Renal cortex interstitium (tissue), 15 donors: ENCODE measurements around the gene SPHK2. TPM values are rescaled to one million over a fixed set of nuclear protein-coding genes. Genes with fewer than 3 reads are reported as not detected.
"Not testable (repeated sequence)": the region's sequence is repeated elsewhere in the genome, so short reads cannot be mapped to it uniquely, and the experiment has no call there.

Experiments used
- DNase-seq, 11 donors: peaks; one replicate each; pipeline ENCODE4 v3.0.0-alpha.2; 2013; ENCODE audit warnings: low read depth in 9 of 11, low spot score in 4 of 11; ENCODE audit errors: extremely low read depth in 1 of 11
- long read RNA-seq, 16 experiments: transcript quantifications; one replicate each; lab custom pipeline, GENCODE V29; 2026
- polyA plus RNA-seq, 3 donors: library from polyadenylated mRNA; unstranded; fragments of 120-200 nt; gene quantifications; one replicate each; pipeline ENCODE4 v1.2.1, GENCODE V29; 2013; ENCODE audit not compliant: insufficient read length in 3 of 3

SPHK2 gene
- polyA plus RNA-seq = 10 to 100 TPM; 15.8 to 31.8 (median 30.9) TPM
- long read RNA-seq, donor 1, partial matches to known transcripts = 6 of 15 reads
- long read RNA-seq, donor 1, other reads (novel, unspliced or antisense) = 6 of 15 reads
- long read RNA-seq, donor 2, partial matches to known transcripts = 0 of 1 reads
- long read RNA-seq, donor 2, other reads (novel, unspliced or antisense) = 0 of 1 reads
- long read RNA-seq, donor 3, partial matches to known transcripts = 15 of 17 reads
- long read RNA-seq, donor 3, other reads (novel, unspliced or antisense) = 0 of 17 reads
- long read RNA-seq, donor 4, partial matches to known transcripts = 0 of 8 reads
- long read RNA-seq, donor 4, other reads (novel, unspliced or antisense) = 0 of 8 reads
- long read RNA-seq, donor 5, transcript SPHK2-207 (1 exons, 1,786 nt) = major isoform, 12 of 14 reads
- long read RNA-seq, donor 5, partial matches to known transcripts = 0 of 14 reads
- long read RNA-seq, donor 5, other reads (novel, unspliced or antisense) = 0 of 14 reads
- long read RNA-seq, donor 6, transcript SPHK2-207 (1 exons, 1,786 nt) = major isoform, 7 of 12 reads
- long read RNA-seq, donor 6, partial matches to known transcripts = 0 of 12 reads
- long read RNA-seq, donor 6, other reads (novel, unspliced or antisense) = 0 of 12 reads
- long read RNA-seq, donor 7, partial matches to known transcripts = 0 of 3 reads
- long read RNA-seq, donor 7, other reads (novel, unspliced or antisense) = 0 of 3 reads
- long read RNA-seq, donor 8, transcript SPHK2-207 (1 exons, 1,786 nt) = major isoform, 9 of 13 reads
- long read RNA-seq, donor 8, partial matches to known transcripts = 0 of 13 reads
- long read RNA-seq, donor 8, other reads (novel, unspliced or antisense) = 0 of 13 reads
- long read RNA-seq, donor 9, partial matches to known transcripts = 5 of 21 reads
- long read RNA-seq, donor 9, other reads (novel, unspliced or antisense) = 10 of 21 reads
- long read RNA-seq, donor 10, partial matches to known transcripts = 0 of 2 reads
- long read RNA-seq, donor 10, other reads (novel, unspliced or antisense) = 0 of 2 reads
- long read RNA-seq, donor 11, partial matches to known transcripts = 0 of 4 reads
- long read RNA-seq, donor 11, other reads (novel, unspliced or antisense) = 0 of 4 reads
- long read RNA-seq, donor 12, partial matches to known transcripts = 0 of 1 reads
- long read RNA-seq, donor 12, other reads (novel, unspliced or antisense) = 0 of 1 reads
- long read RNA-seq, donor 13, partial matches to known transcripts = 0 of 6 reads
- long read RNA-seq, donor 13, other reads (novel, unspliced or antisense) = 0 of 6 reads
- long read RNA-seq, donor 14, partial matches to known transcripts = 0 of 17 reads
- long read RNA-seq, donor 14, other reads (novel, unspliced or antisense) = 16 of 17 reads
- long read RNA-seq, donor 15, partial matches to known transcripts = 0 of 6 reads
- long read RNA-seq, donor 15, other reads (novel, unspliced or antisense) = 0 of 6 reads
- long read RNA-seq, donor 16, transcript SPHK2-207 (1 exons, 1,786 nt) = major isoform, 7 of 107 reads
- long read RNA-seq, donor 16, partial matches to known transcripts = 37 of 107 reads
- long read RNA-seq, donor 16, other reads (novel, unspliced or antisense) = 54 of 107 reads

DNA sequence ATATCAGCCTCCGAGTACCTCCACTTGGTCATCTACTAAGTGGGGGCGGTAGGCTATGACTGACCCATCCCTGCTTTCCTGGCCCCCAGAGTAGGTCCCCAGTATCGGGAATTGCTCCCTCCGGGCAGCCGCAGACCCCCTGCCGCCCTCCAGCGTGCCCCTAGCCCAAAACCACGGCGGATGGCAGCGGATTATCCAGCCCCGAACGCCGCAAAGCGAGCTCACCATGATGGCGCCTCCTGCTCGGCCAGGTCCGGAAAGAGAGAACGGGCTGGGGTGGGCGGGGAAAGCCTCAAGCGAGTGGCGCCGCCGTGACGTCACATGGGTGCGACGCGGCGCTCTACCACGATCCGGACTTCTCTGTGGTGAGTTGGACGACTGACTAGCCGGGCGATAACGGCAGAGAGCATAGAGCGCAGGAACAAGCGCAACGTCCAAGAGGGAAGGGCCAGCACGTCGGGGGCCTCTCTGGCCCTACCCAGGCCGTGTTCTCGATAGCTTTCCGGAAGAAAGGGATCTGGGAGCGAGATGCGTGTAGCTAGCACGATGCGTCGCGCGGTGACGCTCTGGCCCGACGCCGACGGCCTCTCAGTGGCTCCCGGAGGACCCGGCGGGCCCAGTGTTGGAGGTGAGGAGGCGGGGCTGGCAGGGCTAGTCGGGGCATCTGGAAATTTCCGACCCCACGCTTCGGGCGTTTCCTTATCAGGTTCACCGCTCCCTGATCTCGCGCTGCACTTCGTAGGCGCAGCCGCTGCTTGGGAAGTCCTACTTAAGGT lies at the start of gene SPHK2, which contains the start of gene RPL18:
Gene SPHK2, plus strand, starts transcription at position 591 of the 776 bp plus-strand sequence. CDS start 1,009 bp downstream, outside the sequence.
Gene RPL18, minus strand, starts transcription at position 263 of the 776 bp plus-strand sequence. Its CDS starts 35 bp downstream, at position 228.
- peak; percentile 95 to 99 (median 99) for DNase-seq

- no peak for DNase-seq
Measured at GRCh38 chr19:48569814-48570213, 49.5 kb upstream of the SPHK2 start.

- DNase-seq = no peak
Measured at GRCh38 chr19:48571378-48572162, 47.7 kb upstream of the SPHK2 start.

DNA sequence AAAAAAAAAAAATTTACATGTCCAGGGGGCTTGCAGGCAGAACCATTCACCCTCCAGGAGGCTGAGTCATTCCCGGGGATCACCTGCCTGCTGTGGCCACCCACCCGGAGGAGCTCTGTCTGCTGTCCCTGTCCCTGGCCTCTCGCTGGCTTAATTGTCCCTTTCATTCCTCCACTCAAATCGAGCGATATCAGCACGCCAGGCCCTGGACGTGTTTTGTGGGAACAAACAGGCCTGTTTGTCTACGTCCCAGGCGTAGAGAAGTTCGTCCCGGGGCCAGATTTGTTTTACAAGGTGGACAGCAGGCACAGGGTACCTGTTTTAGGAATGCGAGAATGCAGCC lies 46.2 kb upstream of the SPHK2 start:
- DNase-seq = no peak

- DNase-seq = no peak
Measured at GRCh38 chr19:48575931-48576622, 43.2 kb upstream of the SPHK2 start.

DNA sequence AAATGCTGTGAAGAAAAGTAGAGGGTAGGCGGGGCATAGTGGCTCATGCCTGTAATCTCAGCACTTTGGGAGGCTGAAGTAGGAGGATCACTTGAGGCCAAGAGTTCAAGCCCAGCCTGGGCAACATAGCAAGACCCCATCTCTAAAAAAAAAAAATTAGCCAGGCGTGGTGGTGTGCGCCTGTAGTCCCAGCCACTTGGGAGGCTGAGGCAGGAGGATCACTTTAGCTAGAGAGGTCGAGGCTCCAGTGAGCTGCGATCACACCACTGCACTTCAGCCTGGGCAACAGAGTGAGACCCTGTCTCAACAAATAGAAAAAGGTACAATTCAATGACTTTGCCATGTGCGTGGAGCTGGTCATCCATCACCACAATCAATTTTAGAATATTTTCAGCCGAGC lies 41.4 kb upstream of the SPHK2 start:
- DNase-seq = not testable (repeated sequence)

DNA sequence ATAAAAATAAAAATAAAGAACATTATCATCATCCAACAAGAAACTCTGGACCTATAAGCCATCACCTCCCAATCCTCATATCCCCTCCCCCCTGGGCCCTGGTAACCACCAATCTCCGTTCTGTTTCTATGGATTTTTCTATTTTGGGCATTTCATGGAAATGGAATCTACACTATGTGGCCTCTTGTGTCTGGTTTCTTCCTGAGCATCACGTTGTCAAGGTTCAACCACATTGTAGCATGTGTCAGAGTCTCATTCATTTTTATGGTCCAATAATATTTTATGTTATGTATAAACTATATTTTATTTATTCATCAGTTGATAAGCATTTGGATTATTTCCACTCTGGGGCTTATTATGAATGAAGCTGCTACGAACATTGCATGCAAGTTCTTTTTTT lies 40.4 kb upstream of the SPHK2 start:
- no peak for DNase-seq

DNA sequence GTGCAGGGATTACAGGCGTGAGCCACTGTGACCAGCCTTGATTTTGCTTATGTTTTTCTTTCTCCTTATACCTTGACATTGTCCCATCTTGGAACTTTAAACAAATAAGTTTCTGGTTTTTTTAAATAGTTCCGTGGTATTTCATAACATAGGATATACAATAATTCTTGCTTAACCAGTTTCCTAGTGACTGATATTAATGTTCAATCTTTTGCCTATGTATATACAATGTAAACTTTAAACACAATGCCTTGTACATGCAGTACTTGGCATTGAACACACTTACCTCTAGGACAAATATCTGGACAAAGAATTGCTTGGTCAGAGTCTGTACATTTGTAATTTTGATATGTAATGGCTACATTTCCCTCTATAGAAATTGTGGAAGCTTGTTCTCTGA lies 37.1 kb upstream of the SPHK2 start:
- DNase-seq = no peak

DNA sequence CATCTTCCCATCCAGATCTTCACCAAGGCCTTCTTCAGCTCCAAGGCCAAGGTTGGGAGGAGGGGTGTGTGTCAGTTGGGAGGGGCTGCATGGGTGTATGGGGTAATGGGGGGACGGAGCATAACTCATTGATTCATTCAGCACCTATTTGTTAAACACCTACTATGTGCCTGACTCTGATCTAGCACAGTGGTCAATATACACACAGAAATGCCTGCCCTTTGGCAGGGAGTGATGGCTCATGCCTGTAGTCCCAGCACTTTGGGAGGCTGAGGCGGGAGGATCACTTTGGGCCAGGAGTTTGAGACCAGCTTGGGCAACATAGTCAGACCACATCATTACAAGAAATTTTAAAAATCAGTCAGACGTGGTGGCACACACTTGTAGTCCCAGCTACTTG lies 31.9 kb upstream of the SPHK2 start:
- no peak for DNase-seq

DNA sequence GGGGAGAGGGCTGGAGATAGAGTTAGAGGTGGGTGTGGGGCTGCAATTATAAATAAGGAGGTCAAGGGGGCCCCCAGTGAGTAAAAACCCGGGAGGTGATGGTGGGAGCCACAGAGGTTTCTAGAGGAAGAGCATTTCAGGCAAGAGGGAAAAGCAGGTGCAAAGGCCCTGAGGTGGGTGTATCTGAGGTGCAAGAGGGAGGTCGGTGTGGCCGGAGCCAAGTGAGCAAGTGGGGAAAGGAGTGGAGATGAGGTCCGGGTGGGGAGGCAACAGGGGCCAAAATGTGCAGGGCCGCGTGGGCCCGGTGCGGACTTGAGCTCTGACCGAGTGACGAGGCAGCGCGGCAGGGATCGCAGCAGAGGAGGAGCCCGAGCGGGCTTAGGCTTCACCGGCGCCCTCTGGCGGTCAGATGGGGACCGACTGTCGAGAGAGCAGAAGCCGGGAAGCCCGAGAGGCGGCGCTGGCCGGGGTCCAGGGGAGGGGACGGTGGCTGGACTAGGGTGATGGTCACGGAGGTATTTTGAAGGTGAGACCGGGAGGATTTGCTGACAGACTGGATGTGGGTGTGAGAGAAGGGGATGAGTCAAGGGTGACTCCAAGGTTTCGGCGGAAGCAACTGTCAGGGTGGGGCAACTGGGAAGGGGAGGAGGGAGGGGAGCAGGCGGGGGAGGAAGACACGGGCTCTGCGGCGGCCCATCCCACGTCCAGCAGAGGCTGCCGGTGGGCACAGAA lies 30.5 kb upstream of the SPHK2 start:
- DNase-seq = peak; percentile 60 to 84 (median 76)

GRCh38 chr19:48591021-48591420 lies 28.3 kb upstream of the SPHK2 start:
- DNase-seq = no peak

- no peak for DNase-seq
Measured at GRCh38 chr19:48595171-48595570, 24.1 kb upstream of the SPHK2 start.

DNA sequence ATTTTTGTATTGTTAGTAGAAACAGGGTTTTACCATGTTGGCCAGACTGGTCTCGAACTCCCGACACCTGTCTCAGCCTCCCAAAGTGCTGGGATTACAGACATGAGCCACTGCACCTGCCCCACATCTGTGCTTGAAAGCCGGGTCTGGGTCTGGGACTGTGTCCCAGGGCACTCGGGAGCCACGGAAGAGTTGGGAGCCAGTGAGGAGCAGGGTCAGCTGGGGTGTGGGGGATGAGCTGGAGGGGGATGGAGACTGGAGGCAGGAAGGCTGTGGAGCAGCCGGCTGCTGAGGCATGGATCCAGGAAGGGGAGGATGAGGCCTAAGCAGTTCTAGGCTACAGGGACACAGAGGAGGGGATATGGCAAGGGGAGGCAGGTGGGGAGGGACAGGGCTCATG lies 23.5 kb upstream of the SPHK2 start:
- no peak for DNase-seq

DNA sequence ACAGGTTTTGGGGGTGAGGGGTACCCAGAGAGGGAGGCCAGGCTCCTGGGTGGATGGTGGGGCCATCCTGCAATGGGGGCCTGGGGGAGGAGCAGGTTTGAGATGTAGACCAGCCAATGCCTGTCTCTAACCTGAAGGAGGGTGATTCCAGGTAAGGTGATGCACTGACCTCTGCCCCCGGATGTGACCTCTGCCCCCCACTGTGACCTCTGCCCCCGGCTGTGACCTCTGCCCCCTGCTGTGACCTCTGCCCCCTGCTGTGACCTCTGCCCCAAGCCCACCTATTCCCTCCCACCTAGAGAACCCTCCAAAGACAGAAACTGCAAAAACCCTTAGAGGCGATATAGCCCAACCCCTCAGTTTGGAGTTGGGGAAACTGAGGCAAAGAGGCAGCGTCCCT lies 23.1 kb upstream of the SPHK2 start:
- DNase-seq = no peak

DNA sequence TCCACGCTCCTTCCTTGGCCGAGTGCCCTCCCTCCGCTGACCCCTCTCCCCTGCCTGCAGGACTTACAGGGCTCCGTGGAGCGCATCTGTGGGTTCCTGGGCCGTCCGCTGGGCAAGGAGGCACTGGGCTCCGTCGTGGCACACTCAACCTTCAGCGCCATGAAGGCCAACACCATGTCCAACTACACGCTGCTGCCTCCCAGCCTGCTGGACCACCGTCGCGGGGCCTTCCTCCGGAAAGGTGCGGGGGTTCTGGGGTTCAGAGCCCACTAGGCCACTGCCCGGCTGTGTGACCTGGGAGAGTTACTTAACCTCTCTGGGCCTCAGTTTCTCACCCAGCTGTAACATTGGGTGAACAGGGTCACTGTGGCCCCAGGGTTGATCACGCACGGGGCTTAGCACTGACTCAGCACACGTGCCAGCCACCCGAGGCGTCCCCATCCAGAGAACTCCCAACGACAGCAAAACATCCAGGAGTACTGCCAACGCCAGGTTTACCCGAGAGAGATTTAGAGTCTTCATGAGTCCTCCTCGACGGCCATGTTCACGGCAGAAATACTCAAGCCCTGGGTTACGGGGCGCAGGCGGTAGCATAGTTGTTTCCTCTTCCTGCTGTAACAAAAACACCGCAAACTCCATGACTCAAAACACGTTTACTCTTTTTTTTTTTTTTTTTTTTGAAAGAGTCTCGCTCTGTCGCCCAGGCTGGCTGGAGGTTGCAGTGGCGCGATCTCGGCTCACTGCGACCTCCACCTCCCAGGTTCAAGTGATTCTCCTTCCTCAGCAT lies 22.4 kb upstream of the SPHK2 start:
- DNase-seq = no peak
